Endothelial cell of umbilical vein (primary cell): ENCODE measurements around the gene CASP2. TPM values are rescaled to one million over a fixed set of nuclear protein-coding genes. Genes with fewer than 3 reads are reported as not detected.

Experiments used
- BruUV-seq: library from RNA; stranded (reverse); fragments of 400-500 nt; replicated peaks from 2 replicates; lab custom pipeline; 2021; lab: Mats Ljungman, UMichigan
- CTCF ChIA-PET: fragments of 300-600, 350-600 bp; sonication (Branson Sonifier 250); formaldehyde crosslinking; loops from one replicate; lab custom pipeline; 2021; ENCODE audit warnings: antibody characterized with exemption, inconsistent platforms; lab: Charles Lee
- POLR2A ChIA-PET: fragments of 300-600, 350-600 bp; sonication (Branson Sonifier 250); formaldehyde crosslinking; loops from one replicate; lab custom pipeline; 2021; ENCODE audit warnings: antibody characterized with exemption, inconsistent platforms; lab: Charles Lee
- DNase-seq: peaks from one replicate; pipeline ENCODE4 v3.0.0-alpha.2; 2011; ENCODE audit warnings: low read depth, low spot score
- FAIRE-seq: peaks from 2 replicates; lab custom pipeline; 2011; peaks lifted over from hg19 to GRCh38; lab: Jason Lieb, UNC
- H2AFZ ChIP-seq: 2 replicates; pipeline ENCODE4 v1.6.0; 2012; ENCODE audit warnings: low read depth, low read length, control low read depth, inconsistent platforms
- H3K27ac ChIP-seq: 2 replicates; pipeline ENCODE4 v1.5.1; 2011; ENCODE audit warnings: low read depth, mild to moderate bottlenecking, control low read depth, low read length, moderate library complexity; ENCODE audit not compliant: insufficient read depth
- H3K27me3 ChIP-seq, 2 experiments: 2 replicates each; pipeline versions ENCODE4 v1.6.0 to v1.6.1; 2011; ENCODE audit warnings: low read length in 2 of 2, mixed read lengths in 1 of 2; ENCODE audit not compliant: control insufficient read depth in 2 of 2, insufficient read depth in 2 of 2
- H3K36me3 ChIP-seq, 2 experiments: 2 replicates in 1 of 2; 3 replicates in 1 of 2; pipeline ENCODE4 v1.5.1; 2011; ENCODE audit warnings: low read length in 2 of 2, mild to moderate bottlenecking in 1 of 2, moderate library complexity in 1 of 2; ENCODE audit not compliant: control insufficient read depth in 2 of 2, insufficient read depth in 2 of 2; ENCODE audit errors: extremely low read depth in 1 of 2
- H3K4me1 ChIP-seq: 3 replicates; pipeline ENCODE4 v1.5.1; 2011; ENCODE audit warnings: mild to moderate bottlenecking, low read length; ENCODE audit not compliant: control insufficient read depth, insufficient read depth; ENCODE audit errors: extremely low read depth
- H3K4me2 ChIP-seq: 2 replicates; pipeline ENCODE4 v1.6.1; 2011; ENCODE audit warnings: low read length, control low read depth, mixed read lengths; ENCODE audit not compliant: insufficient read depth
- H3K4me3 ChIP-seq, 3 experiments: fragments of 200-600 bp in 1 of 3; sonication (generic), shearing (Covaris generic) in 1 of 3; replicated peaks in 1 of 3; 2 replicates each; pipeline ENCODE4 v1.5.1; 2011 to 2016; ENCODE audit warnings: control low read depth in 3 of 3, low read length in 3 of 3, mild to moderate bottlenecking in 2 of 3, inconsistent platforms in 1 of 3, low read depth in 1 of 3, moderate library complexity in 1 of 3; ENCODE audit not compliant: insufficient read depth in 1 of 3
- H3K79me2 ChIP-seq: 2 replicates; pipeline ENCODE4 v1.6.0; 2012; ENCODE audit warnings: low read length, inconsistent platforms; ENCODE audit not compliant: control insufficient read depth, insufficient read depth
- H3K9ac ChIP-seq: replicated peaks from 2 replicates; pipeline ENCODE3; 2011; ENCODE audit warnings: low read length, control low read depth; ENCODE audit not compliant: insufficient read depth; ENCODE audit errors: extremely low read depth
- H3K9me1 ChIP-seq: replicated peaks from 3 replicates; pipeline ENCODE4 v1.6.0; 2011; ENCODE audit warnings: mild to moderate bottlenecking, low read length; ENCODE audit not compliant: control insufficient read depth, insufficient read depth; ENCODE audit errors: extremely low read depth
- H3K9me3 ChIP-seq: replicated peaks from 2 replicates; pipeline ENCODE4 v1.5.1; 2012; ENCODE audit warnings: low read length, inconsistent platforms; ENCODE audit not compliant: control insufficient read depth, insufficient read depth
- H4K20me1 ChIP-seq: replicated peaks from 2 replicates; pipeline ENCODE3; 2011; ENCODE audit warnings: mild to moderate bottlenecking, low read length; ENCODE audit not compliant: control insufficient read depth, insufficient read depth; ENCODE audit errors: extremely low read depth
- FOS ChIP-seq: IDR thresholded peaks from 2 replicates; pipeline ENCODE4 v1.6.1; 2011; ENCODE audit warnings: mild to moderate bottlenecking, low read length, moderate library complexity, borderline replicate concordance; ENCODE audit not compliant: insufficient read depth
- MYC ChIP-seq: IDR thresholded peaks from one replicate; pipeline ENCODE4 v1.6.1; 2011; ENCODE audit warnings: mild to moderate bottlenecking, low read depth, low read length
- dilution Hi-C: fragments of 300-500 bp; cut with MboI; formaldehyde crosslinking; loops from one replicate; pipeline ENCODE4 v1.15.0; 2019; ENCODE audit warnings: low sequenced_read_pairs; ENCODE audit not compliant: extremely low pct_ligation_motif_present
- intact Hi-C: fragments of 100-400 bp; cut with micrococcal nuclease; formaldehyde crosslinking; loops from one replicate; pipeline ENCODE4 v1.10.0; 2022
- polyA plus RNA-seq, 4 experiments: library from polyadenylated mRNA; depleted of rRNA in 3 of 4; stranded (reverse) in 3 of 4; unstranded in 1 of 4; fragments of >200 nt; gene quantifications; 2 replicates each; pipeline versions ENCODE4 v1.2.1 to v1.2.3, GENCODE V29; 2011 to 2012; ENCODE audit warnings: missing spikeins in 1 of 4
- total RNA-seq: library from RNA; stranded (reverse); gene quantifications from 2 replicates; pipeline ENCODE4 v1.2.3, GENCODE V29; 2021
- TF ChIP-seq, protein P1 (sequence below): IDR thresholded peaks from 2 replicates; pipeline ENCODE4 v1.6.1; 2011; ENCODE audit not compliant: insufficient read depth, insufficient read length
- TF ChIP-seq, protein P2 (sequence below), 2 donors: IDR thresholded peaks; 1 replicate in 1 of 2; 2 replicates in 1 of 2; pipeline ENCODE4 v1.5.1; 2011; ENCODE audit warnings: low read length in 2 of 2, mild to moderate bottlenecking in 2 of 2, moderate library complexity in 2 of 2, control low read depth in 1 of 2, inconsistent platforms in 1 of 2, low read depth in 1 of 2; ENCODE audit not compliant: insufficient read depth in 1 of 2; ENCODE audit errors: extremely low read depth in 1 of 2

CASP2 gene
- total and polyA plus RNA-seq, 2 donors (not counting 3 experiments of a cell fraction or from before 2014, with no cell fraction given): 36.3 to 57.9 TPM

DNA sequence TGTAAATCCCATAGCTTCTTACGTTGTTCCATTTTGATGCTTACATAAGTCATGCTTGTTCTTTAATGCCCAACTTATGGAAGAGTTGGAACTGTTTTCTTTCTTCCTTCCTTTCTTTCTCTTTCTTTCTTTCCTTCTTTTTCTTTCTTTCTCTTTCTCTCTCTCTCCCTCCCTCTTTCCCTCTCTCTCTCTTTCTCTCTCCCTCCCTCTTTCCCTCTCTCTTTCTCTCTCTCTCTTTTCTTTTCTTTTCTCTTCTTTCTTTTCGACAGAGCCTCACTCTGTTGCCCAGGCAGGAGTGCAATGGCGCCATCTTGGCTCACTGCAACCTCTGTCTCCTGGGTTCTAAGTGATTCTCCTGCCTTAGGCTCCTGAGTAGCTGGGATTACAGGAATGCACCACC, 55.4 kb downstream of the CASP2 start:
- H3K79me2 ChIP-seq: no peaks in the 10 kb centered on the region
- ChIA-PET CTCF (interaction anchor here (0.6 kb wide), 1 partner anchor 44 kb away, joined by 4 read pairs; no protein-coding TSS in a partner anchor), POLR2A (no interaction called here)
- FAIRE-seq (no peak), DNase-seq (no peak)
- intact Hi-C loops: no loop called here
- no TSS peak for BruUV-seq
- dilution Hi-C loops: no loop called here
- H3K9ac ChIP-seq: no peak overlapping the region
- H4K20me1 ChIP-seq: no peaks in the 10 kb centered on the region
- H2AFZ ChIP-seq: no peak overlapping the region
- peaks cover 19 to 20% of the 10 kb centered on the region in 2 experiments for H3K27me3 ChIP-seq
- no peaks in the 10 kb centered on the region for H3K9me3 ChIP-seq
- no peaks in the 10 kb centered on the region for H3K36me3 ChIP-seq
- no peak overlapping the region for H3K4me3 ChIP-seq
- no peak for TF ChIP-seq FOS
- TF ChIP-seq, protein P1, sequence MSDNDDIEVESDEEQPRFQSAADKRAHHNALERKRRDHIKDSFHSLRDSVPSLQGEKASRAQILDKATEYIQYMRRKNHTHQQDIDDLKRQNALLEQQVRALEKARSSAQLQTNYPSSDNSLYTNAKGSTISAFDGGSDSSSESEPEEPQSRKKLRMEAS: no peak
- H3K9me1 ChIP-seq: no peaks in the 10 kb centered on the region
- no peak overlapping the region for H3K27ac ChIP-seq
- H3K4me2 ChIP-seq: no peak overlapping the region
- peaks cover 4% of the 10 kb centered on the region for H3K4me1 ChIP-seq

DNA sequence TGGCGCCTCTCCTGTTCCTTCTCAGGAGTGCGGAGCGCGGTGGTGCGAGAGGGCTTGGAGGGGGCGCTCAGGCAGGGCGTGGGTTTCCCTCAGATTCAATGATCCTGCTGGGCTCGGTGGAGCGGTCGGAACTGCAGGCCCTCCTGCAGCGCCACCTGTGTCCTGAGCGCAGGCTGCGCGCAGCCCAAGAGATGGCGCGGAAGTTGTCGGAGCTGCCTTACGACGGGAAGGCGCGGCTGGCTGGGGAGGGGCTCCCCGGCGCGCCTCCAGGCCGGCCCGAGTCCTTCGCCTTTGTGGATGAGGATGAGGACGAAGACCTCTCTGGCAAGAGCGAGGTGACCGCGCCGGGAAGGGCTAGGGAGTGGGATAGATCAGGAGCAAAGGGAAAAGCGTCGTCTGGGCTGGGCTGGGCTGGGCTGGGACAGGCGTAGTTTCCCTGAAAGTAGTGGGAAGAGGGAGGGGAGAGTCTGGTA, 57.3 kb downstream of the CASP2 start:
- peaks cover 4% of the 10 kb centered on the region for H3K4me1 ChIP-seq
- TF ChIP-seq, protein P1: no peak
- TF ChIP-seq, protein P2, sequence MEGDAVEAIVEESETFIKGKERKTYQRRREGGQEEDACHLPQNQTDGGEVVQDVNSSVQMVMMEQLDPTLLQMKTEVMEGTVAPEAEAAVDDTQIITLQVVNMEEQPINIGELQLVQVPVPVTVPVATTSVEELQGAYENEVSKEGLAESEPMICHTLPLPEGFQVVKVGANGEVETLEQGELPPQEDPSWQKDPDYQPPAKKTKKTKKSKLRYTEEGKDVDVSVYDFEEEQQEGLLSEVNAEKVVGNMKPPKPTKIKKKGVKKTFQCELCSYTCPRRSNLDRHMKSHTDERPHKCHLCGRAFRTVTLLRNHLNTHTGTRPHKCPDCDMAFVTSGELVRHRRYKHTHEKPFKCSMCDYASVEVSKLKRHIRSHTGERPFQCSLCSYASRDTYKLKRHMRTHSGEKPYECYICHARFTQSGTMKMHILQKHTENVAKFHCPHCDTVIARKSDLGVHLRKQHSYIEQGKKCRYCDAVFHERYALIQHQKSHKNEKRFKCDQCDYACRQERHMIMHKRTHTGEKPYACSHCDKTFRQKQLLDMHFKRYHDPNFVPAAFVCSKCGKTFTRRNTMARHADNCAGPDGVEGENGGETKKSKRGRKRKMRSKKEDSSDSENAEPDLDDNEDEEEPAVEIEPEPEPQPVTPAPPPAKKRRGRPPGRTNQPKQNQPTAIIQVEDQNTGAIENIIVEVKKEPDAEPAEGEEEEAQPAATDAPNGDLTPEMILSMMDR (IDR thresholded peaks at IDR 0.05; ENCODE audit: extremely low read depth in 1 of 2, insufficient read depth in 1 of 2, low read depth in 1 of 2, low read length in 2 of 2): peak; percentile 58 to 73
- TF ChIP-seq MYC: no peak
- H4K20me1 ChIP-seq: no peaks in the 10 kb centered on the region
- no peak overlapping the region for H3K27ac ChIP-seq
- peak overlapping the region; percentile 3 for H3K9ac ChIP-seq
- no peaks in the 10 kb centered on the region for H3K36me3 ChIP-seq
- DNase-seq: peak; percentile 55
- ChIA-PET CTCF (interaction anchor here (0.6 to 2.3 kb wide), 13 partner anchors 9 to 105 kb away, joined by 3 to 10 read pairs (median 5); partner anchors contain the start of gene ZYX), POLR2A (interaction anchor here (0.9 to 1.1 kb wide), 2 partner anchors 11 to 57 kb away, joined by 3 read pairs; partner anchors contain the start of gene CASP2)
- H2AFZ ChIP-seq: peak overlapping the region; percentile 93
- H3K9me1 ChIP-seq: no peaks in the 10 kb centered on the region
- peak overlapping the region; percentile 79 for H3K4me2 ChIP-seq
- no peaks in the 10 kb centered on the region for H3K9me3 ChIP-seq
- peak overlapping the region in 2 of 3 experiments; percentile 21 to 47 for H3K4me3 ChIP-seq
- peaks cover 20 to 24% of the 10 kb centered on the region in 2 experiments for H3K27me3 ChIP-seq
- FAIRE-seq: peak; percentile 69
- no TSS peak for BruUV-seq
- intact Hi-C loops: loop anchor here (1.0 to 2.0 kb wide), 3 partner anchors 17 to 105 kb away; partner anchors contain the start of gene FAM131B
- no peaks in the 10 kb centered on the region for H3K79me2 ChIP-seq
- dilution Hi-C loops: no loop called here
